HG03196 (cell line): ENCODE results near the gene RBM20.
A peak's percentile ranks its signal among the peaks of the same experiment; 100 is the strongest.

Experiments
- ATAC-seq: cut with Tn5 transposase; IDR thresholded peaks from one replicate; pipeline ENCODE4 v1.9.1; 2021; ENCODE audit not compliant: unreplicated experiment

Gene RBM20

DNA sequence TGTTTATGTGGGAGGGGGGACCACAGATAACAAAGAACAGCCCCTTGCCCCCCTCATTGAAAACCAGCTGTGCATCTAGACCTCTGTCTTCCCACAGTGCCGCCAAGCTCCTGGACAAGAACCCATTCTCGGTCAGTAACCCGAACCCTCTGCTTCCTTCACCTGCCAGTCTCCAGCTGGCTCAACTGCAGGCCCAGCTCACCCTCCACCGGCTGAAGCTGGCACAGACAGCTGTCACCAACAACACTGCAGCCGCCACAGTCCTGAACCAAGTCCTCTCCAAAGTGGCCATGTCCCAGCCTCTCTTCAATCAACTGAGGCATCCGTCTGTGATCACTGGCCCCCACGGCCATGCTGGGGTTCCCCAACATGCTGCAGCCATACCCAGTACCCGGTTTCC is 136.6 kb downstream of the RBM20 start:
- no peak for ATAC-seq

DNA sequence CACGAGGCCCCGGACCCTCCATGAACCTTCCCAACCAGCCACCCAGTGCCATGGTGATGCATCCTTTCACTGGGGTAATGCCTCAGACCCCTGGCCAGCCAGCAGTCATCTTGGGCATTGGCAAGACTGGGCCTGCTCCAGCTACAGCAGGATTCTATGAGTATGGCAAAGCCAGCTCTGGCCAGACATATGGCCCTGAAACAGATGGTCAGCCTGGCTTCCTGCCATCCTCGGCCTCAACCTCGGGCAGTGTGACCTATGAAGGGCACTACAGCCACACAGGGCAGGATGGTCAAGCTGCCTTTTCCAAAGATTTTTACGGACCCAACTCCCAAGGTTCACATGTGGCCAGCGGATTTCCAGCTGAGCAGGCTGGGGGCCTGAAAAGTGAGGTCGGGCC is 137.0 kb downstream of the RBM20 start:
- no peak for ATAC-seq

DNA sequence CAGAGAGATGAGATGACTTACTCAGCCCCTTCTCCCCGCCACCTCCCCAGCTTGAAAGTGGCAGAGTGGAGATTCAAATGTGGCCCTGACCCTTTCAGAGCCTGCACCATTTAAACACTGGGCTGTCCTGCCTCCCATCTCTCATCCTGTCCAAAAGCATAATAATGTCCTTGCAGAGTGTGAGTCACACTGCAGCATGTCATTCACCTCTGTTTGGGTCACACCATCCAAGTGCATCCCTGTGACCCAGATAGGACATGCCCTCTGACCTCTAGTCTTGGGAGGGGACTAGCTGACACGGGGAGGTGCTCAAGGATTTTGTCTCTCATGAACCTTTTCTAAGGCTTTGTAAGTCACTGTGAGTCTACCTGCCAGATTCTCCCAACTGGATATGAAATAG is 138.5 kb downstream of the RBM20 start:
- ATAC-seq = no peak

DNA sequence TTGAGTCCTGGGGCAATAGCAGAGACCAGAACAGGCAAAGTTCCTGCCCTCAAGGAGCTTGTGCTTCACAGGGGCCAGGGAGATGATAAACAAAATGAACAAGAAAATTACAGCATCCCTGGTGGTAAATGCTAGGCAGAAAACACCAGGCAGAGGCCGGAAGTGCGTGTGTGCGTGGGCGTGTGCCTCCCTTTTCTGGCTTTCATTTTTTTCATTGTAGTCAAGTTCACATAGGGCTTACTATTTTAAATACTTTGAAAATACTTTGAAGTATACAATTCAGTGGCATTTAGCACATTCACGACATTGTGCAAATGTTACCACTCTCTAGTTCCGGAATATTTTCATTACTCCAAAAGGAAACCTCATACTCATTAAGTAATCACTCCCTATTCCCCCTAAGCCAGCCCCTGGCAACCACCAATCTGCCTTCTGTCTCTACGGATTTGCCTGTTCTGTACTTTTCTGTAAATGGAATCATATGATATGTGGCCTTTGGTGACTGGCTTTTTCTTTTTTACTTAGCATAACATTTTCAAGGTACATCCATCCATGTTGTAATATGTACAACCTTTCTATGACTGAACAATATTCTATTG is 139.5 kb downstream of the RBM20 start:
- no peak for ATAC-seq

DNA sequence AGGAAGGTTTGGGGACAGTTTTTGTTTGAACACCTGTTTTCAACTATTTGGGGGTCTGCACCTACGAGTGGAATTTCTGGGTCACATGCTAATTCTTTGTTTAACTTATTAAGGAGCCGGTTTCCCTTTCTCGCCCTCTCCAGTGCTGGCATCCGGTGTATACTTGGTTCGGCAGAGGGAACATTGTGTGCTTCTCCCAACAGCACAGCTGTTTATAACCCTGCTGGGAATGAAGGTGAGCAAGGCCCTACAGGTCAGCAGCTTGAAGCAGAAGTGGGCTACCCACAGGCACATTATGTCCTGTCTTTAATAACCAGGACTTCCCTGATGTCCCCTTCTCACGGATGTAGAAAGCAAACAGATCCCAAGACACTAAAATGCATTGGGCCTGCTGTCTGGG is 140.1 kb downstream of the RBM20 start:
- ATAC-seq = no peak

DNA sequence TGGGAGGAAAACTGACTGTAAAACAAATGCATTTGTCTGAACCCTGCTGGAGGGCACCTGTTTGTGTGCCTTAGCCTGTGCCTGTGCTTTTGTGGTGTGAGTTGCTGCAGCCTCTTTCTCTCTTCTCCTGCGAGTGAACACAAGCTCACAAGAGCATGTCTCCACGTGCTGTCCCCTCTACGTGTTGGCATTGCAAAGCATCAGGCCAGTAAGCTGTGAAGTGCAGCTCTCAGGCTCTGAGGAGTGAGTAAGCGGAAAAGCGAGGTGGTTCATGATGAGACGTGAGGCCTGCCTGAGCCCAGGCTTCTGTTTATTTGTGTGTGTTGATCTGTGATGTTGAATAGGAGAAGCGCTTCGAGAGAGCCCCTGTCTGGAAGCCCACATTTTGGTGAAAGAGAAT is 142.0 kb downstream of the RBM20 start:
- no peak for ATAC-seq

DNA sequence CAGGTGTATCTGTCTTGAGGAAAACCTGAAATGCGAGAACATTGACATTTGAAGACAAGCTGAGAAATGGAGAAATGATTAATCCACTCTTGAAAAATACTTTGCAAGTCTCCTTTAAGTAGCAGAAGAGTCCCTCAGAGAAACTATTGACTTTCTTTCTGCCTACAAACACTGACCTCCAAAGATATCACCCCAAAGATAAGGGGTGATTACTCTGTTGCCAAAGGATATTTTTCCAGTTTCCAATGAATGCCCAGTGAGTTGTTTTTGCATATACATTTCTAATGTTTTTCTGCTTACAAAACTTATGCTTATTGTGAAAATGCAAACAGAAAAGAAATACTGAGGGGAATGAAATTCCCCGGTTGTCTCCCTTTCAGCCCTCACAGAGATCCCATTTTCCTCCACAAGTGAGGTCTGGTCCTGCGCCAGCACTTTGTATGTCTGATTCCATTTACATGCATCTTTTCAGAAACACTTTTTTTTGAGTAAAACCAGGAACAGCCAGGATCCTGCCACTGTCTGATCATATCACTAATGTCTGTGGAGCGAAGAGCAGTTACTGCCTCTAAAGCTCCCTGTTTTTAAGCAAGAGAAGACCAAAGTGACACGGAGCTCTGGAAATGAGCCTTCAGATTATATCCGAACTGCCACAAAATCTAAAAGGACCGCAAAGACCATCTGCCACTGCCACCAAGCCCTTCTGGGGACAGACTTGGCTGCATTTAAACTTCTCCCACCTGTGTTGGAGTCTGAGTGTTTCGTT is 144.7 kb downstream of the RBM20 start:
- no peak for ATAC-seq

DNA sequence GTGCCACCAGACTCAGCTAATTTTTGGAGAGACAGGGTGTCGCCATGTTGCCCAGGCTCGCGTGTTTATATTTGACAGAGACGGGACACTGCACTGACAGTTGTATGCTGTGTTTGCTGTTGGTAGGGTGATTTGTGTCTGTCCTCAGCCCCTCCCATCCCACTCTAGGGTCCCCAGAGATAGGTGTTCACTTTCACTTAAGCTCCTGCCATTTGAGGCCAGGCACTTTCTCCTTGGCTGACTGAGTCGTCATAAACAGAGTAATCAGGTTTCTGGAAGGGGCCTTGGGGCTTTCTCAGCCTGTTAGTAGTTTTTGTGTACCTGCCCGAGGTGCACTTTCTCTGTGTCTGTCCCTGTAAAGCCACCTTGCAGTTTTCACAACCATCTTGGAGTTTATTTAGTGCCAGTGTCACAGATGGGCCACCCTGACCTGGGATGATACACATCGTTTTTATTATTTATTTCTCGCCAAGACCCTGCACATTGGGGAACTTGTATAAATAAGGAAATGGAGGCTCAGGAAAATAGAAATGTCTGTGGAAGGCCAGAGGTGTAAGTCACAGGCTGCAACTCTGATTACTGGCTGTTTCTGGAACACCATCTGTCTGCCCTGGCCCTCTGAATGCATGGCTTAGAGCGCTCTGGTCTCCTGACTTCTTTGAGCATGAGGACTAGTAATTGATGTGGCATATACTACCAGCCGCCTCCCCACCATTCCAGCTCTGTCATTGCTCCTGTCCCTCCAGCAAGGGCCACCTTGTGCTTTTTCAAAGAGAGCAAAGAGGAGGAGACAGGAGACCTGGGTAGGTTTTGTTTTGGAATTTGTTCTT is 145.7 kb downstream of the RBM20 start:
- ATAC-seq = no peak

DNA sequence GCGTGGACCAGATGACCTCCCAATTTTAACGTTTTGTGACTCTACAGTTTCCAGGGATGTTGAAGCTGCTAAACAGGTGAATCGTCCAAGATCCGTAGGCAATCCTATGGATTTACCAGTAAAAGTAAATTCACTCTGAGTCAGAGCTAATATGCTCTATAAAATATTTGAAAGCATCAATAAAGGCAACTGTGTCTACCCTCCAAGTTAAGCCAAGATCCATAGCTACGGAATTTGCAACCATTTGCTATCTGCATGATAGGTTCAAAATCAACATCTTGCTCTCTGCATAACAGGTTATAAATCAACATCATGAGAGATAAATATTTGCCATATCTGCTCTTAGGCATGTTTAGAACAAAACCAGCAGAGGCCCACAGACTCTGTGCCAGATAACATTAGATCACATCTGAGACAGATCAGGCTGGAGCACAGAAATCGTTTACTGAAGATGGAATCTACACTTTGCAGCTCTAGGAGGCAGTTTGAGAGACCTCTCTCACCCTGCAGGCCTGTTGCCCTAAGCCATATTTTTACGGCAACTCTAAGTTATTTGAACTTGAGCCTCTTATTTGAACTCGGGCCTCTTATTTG is 146.9 kb downstream of the RBM20 start:
- ATAC-seq = no peak

DNA sequence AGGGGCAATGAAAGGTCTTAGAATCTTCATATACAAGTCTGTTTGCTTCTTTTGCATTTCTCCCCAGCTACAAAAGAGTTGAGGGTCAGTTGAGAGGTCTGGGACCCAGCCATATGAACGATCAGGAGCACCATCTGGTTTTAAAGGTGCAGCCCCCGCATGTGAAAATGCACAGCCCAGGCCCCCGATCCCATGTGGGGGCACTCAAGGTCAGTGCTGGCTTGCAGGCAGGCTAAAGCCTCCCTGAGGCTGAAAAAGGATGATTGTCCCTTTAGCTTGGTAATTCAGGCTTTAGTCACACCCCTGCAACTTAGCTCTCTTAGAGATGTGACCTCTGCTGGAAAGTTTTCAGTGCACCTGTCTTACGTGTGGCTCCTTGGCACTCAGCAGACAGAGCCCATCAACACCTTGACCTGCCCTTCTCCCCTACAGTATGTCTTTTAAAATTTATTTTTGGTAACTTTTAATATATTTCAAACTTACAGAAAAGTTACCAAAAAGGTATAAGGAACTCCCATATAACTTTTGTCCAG is 147.5 kb downstream of the RBM20 start:
- no peak for ATAC-seq

DNA sequence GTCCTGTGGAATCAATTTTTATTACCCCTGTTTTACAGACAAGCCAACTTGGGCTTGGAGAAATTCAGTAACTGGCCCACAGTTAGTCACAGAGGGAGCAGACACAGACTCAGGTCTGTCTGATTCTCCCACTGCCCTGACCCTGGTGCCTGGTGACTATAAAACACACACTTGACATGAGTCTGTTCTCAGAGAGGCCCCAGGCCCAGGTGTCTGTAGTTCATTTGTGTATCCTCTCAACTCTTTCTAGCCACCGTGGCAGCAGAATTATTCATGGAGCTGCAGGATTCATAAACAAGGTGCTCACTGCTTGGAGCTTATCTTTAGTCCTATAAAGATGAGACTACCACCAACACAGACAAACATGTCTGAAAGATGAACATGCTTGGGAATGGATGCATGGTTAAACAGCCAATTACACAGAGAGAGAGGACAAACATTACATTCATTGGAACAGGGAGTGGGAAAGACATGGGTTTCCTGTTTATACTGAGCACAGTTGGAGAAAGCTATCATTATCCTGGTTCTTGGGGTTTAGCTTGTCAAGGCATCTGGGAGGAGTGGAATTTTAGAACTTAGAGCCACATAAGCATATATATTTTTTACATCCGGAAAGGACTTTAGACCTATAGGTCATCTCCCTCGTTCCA is 148.5 kb downstream of the RBM20 start:
- no peak for ATAC-seq

DNA sequence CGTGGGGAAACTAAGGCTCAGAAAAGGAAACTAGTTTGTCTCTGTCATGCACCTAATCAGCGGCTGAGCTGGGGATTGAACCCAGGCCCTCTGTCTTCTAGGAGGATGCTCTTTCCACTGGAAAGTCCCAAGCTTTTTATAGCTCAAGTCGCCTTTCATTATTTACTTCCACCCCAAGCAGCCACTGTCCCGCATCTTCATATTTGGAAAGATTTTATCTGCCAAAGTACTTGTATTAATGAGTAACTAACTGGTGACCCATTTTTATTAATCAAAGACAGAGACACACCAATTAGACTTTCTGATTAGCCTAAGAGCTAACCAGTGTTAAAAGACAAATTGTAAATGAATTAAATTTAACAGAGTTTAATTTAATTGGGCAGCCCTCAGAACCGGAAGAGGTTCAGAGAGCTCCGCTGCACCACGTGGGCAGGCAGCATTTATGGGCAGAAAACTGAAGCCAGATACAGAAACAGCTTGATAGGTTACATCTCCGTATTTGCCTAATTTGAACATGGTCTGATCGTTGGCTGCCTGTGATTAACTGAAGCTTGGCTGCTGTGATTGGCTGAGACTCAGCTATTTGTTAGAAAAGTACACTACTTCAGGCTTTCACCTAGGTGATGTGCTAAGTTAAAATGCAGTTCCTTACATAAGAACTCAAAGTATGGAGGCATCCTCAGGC is 149.1 kb downstream of the RBM20 start:
- ATAC-seq = no peak

DNA sequence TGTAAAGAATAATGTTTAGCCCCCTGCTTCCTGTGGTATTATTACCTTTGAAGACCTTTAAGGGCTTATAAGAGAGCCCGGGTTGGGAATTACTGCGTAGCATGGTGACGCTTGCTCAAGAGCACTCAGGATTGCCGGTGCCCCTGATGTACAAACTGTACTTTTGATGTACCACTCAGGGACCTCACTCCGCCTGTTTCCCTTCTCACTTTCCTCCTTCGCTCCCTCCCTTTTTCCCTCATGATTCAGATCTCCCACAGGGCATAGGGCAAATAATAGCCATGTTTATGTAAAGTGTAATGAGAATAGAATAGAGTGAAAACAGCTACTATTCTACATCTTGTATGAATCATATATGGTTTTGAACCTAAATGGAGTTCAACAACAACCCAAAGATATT is 149.8 kb downstream of the RBM20 start:
- ATAC-seq = no peak

DNA sequence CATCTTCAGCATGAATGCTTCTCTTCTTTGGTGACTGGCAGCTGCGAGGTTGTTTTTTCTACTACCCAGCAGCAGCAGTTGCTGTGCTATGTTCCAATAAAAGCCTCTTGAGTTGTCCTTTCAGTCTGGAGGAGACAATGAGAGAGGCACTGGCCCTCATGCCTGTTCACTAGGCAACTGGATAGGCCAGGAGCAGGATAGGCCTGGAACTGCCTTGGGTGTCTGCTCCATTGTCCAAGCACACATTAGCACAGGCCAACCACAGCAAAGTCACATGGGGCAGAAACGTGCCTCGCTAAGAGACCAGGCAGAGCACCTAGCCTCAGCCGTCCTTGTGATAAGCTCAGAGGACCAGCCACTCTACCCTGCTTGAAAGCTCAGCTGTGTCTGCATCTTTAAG is 150.7 kb downstream of the RBM20 start:
- ATAC-seq = no peak

DNA sequence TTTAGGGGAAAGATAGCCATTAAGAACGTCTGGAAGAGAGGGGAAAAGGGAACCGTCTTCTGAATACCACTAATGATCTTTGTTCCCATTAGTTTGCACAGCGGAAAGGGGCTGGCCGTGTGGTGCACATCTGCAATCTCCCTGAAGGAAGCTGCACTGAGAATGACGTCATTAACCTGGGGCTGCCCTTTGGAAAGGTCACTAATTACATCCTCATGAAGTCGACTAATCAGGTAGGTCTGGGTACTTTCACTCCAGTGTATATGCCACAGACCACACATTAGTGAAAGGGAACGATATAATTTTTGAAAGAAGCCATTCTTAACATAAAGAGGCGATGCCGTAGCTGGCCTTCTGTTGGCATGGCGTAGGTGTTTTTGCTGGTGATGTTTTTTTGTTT is 153.3 kb downstream of the RBM20 start:
- no peak for ATAC-seq

DNA sequence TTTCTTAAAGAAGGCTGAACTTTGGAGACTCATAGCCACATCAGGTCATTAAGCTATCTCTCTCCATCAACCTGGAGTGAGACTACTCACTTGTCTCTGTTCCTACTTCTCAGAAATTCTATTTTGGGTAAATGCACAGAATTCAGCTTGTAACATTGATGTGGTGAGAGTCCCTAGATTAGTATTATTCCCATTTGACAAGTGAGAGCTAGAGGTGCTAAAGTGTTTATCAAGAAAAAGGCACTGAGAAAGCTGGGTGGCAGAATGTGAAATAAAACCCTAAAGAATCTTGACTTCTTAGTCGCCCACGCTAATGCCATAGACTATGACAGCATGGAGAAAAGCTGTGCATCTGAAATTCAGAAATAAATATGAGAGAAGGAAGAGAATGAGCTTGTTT is 154.2 kb downstream of the RBM20 start:
- ATAC-seq = no peak

DNA sequence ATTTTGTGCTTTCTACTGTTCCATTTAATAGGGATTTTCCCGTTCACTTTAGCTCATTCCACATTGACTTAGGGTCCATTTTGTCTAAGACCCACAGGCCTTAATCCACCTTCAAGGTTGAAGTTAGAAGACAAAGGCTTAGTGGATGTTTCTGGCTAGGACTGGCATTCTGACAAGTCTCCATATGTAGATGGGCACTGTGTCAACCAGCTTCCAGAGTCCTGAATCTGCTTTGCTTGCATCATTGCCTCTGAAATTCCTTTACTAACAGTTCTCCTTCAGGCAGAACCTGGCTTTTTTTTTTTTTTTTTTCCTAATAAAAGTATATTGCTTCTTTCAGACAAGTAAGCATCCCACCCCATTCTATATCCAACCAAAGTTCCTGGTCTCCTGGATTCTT is 158.0 kb downstream of the RBM20 start:
- no peak for ATAC-seq

DNA sequence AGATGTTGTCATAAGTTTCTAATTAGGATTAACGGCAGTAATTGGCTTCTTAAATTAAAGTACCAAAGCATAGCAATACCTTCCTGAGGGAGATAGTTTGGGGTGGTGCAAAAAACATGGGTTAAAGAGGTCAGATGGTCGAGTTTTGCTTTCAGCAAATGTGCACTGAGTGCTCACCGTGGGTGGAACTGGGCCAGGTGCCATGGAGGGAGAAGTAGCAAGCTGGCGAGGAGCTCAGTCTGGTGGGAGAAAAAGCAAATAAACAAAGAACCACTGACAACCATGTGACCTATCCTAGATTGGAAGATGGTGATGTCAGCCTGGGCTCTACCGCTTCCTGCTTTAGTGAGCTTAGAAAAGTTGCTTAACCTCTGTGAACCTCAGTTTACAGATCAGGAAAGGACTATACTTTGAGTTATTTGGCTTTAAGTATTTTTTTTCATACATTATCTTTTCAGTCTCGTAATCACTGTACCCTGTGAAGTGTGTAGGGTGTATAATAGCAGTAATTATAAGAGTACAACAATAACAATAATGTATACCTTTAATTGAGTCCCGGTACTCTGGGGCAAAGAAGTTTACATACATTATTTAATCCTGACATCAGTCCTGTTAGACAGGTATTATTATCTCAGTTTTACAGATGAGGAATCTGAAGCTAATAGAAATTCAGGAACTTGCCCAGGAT is 158.6 kb downstream of the RBM20 start:
- peak; percentile 61 for ATAC-seq

DNA sequence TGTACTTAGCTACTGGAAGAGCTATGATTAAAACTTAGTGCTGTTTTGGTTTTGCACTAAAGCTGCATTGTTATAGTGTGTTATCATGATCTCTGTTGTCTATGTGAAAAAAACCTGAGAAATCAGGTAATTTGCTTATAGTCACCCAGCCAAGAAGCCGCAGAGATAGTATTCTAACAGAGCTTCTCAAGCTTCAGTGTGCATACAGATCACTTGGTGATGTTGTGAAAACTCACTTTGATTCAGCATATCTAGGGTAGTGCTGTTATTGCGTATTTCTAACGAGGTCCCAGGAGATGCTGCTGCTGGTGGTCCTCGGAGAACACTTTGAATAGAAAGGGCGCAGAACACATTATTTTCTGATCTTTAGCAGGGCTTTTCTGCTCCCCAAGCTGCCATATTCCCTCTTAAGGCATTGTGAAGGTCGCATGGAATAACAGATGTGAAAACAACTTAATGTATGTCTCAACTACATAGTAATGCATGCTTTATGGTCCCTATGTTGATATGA is 159.2 kb downstream of the RBM20 start:
- ATAC-seq = peak; percentile 49
